Right lobe of liver (tissue), 6 donors: ENCODE measurements around the gene FBLN1. TPM values are rescaled to one million over a fixed set of nuclear protein-coding genes. Genes with fewer than 3 reads are reported as not detected.

Source experiments
- ATAC-seq, 4 donors: fragments of 200-7000 bp; cut with Tn5 transposase; one replicate each; pipeline ENCODE4 v1.9.1; 2020; ENCODE audit warnings: mild to moderate bottlenecking in 4 of 4, moderate library complexity in 4 of 4
- DNase-seq, 3 donors: peaks; one replicate each; pipeline ENCODE4 v3.0.0-alpha.2; 2020
- H3K27ac ChIP-seq, 3 donors: fragments of 200-600 bp; one replicate each; pipeline ENCODE4 v1.8.0; 2022
- H3K27me3 ChIP-seq, 2 donors: fragments of 200-600 bp; one replicate each; pipeline ENCODE4 v1.8.0; 2022
- H3K36me3 ChIP-seq, 4 donors: fragments of 200-600 bp; sonication (generic) in 1 of 4; one replicate each; pipeline versions ENCODE4 v1.5.1 to v1.8.0; 2017 to 2022; ENCODE audit warnings: control low read depth in 1 of 4
- H3K4me1 ChIP-seq, 4 donors: fragments of 200-600 bp; sonication (generic) in 1 of 4; one replicate each; pipeline versions ENCODE4 v1.5.1 to v1.8.0; 2017 to 2022; ENCODE audit warnings: control low read depth in 1 of 4
- H3K4me3 ChIP-seq, 3 donors: fragments of 200-600 bp; one replicate each; pipeline ENCODE4 v1.8.0; 2022
- H3K9me3 ChIP-seq, 4 donors: fragments of 200-600 bp; sonication (generic) in 1 of 4; one replicate each; pipeline versions ENCODE4 v1.5.1 to v1.8.0; 2017 to 2022; ENCODE audit warnings: control low read depth in 1 of 4
- CTCF ChIP-seq, 4 donors: fragments of 200-600 bp in 3 of 4; fragments of 450-650 bp in 1 of 4; IDR thresholded peaks; one replicate each; pipeline versions ENCODE4 v1.5.1 to v1.8.0; 2016 to 2022; ENCODE audit warnings: antibody characterized with exemption in 4 of 4, mild to moderate bottlenecking in 2 of 4
- POLR2A ChIP-seq: fragments of 450-650 bp; IDR thresholded peaks from one replicate; pipeline ENCODE4 v1.6.1; 2017; ENCODE audit warnings: antibody characterized with exemption, mild to moderate bottlenecking
- WGBS: methylation state at CpG from one replicate; pipeline ENCODE4 v1.1.6; 2018; ENCODE audit warnings: low coverage, low lambda C conversion rate; ENCODE audit not compliant: insufficient coverage; ENCODE audit errors: missing lambda C conversion rate; 5-methylcytosine and 5-hydroxymethylcytosine counted together
- intact Hi-C, 2 donors: fragments of 100-400 bp; cut with DNase I; formaldehyde crosslinking; loops; one replicate each; pipeline versions ENCODE4 v1.11.2 to v1.14.1; 2022
- total RNA-seq, 6 experiments: library from RNA; depleted of rRNA in 2 of 6; stranded (reverse); fragments of >200 nt in 2 of 6; fragmentation: NEBNext Ultra II Directional in 3 of 6; extraction: Animal tissue kit (Norgen Biotek cat#: 25700) in 3 of 6; gene quantifications; one replicate each; pipeline versions ENCODE4 v1.1.0 to v1.2.4, GENCODE V29; 2016 to 2023
- donor health status: DM: no; HTN: yes; CAD: no.
- donor health status: DM: no; HTN: no; CAD: no.
- donor health status: DM: no; HTN: no; CAD: no.
- donor health status: DM: no; HTN: yes; CAD: no.
- donor health status: DM: no; HTN: yes; CAD: no.

The FBLN1 gene
- total RNA-seq, 6 experiments from 2014 or later = 1.6 to 6.6 (median 3.4) TPM

DNA sequence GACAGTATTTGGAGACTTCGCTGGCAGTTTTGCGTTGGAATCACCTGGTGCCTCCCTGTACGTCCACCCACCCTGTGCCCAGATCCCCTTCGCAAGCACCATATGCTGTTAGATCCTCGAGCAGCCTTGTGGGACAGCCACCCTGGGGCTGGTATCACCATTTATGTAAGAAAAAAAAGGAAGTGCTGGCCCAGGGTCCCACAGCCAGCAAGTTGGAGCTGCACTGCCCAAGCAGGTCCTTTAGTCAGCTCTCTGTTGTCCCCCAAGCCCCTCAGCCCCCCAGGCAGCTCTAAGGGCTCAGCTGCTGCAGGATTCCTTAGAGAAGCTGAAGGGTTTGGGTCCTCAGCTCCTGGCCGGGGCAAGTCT is 80.3 kb downstream of the FBLN1 start:
- intact Hi-C loops = no loop called here
- no peak for TF ChIP-seq POLR2A
- no peak for TF ChIP-seq CTCF (IDR thresholded peaks at IDR 0.05)
- no peaks in the 10 kb centered on the region for H3K36me3 ChIP-seq
- no peak overlapping the region for H3K27ac ChIP-seq
- H3K27me3 ChIP-seq = no peaks in the 10 kb centered on the region
- WGBS = 75% methylated on average over 1 of the region's 6 CpGs
- no peaks in the 10 kb centered on the region for H3K9me3 ChIP-seq
- no peak overlapping the region for H3K4me3 ChIP-seq
- DNase-seq (no peak), ATAC-seq (no peak)
- no peaks in the 10 kb centered on the region for H3K4me1 ChIP-seq

GRCh38 chr22:45583504-45583903 is 80.8 kb downstream of the FBLN1 start:
- intact Hi-C loops = no loop called here
- Histone ChIP-seq H3K9me3 (no peaks in the 10 kb centered on the region), H3K4me1 (no peaks in the 10 kb centered on the region), H3K36me3 (no peaks in the 10 kb centered on the region), H3K4me3 (no peak overlapping the region), H3K27me3 (no peaks in the 10 kb centered on the region), H3K27ac (no peak overlapping the region)
- ATAC-seq (no peak), DNase-seq (no peak)
- TF ChIP-seq CTCF (IDR thresholded peaks at IDR 0.05) (no peak), POLR2A (no peak)
- 48% methylated on average over 5 of the region's 5 CpGs for WGBS

DNA sequence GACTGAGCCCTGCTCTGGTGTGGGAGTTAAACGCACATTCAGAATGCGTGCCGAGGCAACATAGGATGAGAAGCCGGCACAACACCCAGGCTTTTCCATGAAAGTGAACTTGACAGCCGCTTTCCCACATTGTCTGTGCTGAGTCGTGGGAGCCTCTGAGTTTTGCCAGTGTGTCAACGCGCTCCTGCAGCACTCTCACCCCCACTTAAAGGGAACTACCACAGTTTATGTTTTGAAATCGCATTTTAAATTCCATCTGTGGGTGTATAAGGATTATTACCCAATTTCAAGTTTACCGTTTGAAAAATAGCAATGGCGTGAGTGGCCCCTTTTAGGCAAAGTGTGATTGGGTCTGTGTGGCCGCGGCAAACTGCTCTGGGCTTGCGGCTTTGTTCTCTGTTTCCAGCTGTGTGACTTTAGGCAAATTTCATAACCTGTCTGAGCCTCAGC is 81.5 kb downstream of the FBLN1 start:
- ATAC-seq (peak in 1 of 4 donors; percentile 14), DNase-seq (no peak)
- H3K4me3 ChIP-seq = no peak overlapping the region
- no peak overlapping the region for H3K27ac ChIP-seq
- no peaks in the 10 kb centered on the region for H3K27me3 ChIP-seq
- WGBS = 77% methylated on average over 10 of the region's 14 CpGs
- intact Hi-C loops = no loop called here
- H3K4me1 ChIP-seq = no peaks in the 10 kb centered on the region
- no peaks in the 10 kb centered on the region for H3K36me3 ChIP-seq
- H3K9me3 ChIP-seq = no peaks in the 10 kb centered on the region
- TF ChIP-seq POLR2A (no peak), CTCF (IDR thresholded peaks at IDR 0.05) (no peak)

GRCh38 chr22:45584621-45585436 is 82.1 kb downstream of the FBLN1 start:
- TF ChIP-seq CTCF (IDR thresholded peaks at IDR 0.05) (no peak), POLR2A (no peak)
- Histone ChIP-seq H3K36me3 (no peaks in the 10 kb centered on the region), H3K9me3 (no peaks in the 10 kb centered on the region), H3K4me1 (no peaks in the 10 kb centered on the region), H3K27ac (no peak overlapping the region), H3K4me3 (no peak overlapping the region), H3K27me3 (no peaks in the 10 kb centered on the region)
- intact Hi-C loops = no loop called here
- WGBS = 67% methylated on average over 6 of the region's 17 CpGs
- no peak for ATAC-seq
- DNase-seq = no peak
